WERI-Rb-1 (cell line): Measurements from ENCODE around the gene OR5K1.

ENCODE experiments used
- DNase-seq: peaks from one replicate; pipeline ENCODE4 v3.0.0-alpha.2; 2020
- H3K27ac ChIP-seq: fragments of 250-450 bp; sonication (Bioruptor Pico); 2 replicates; pipeline ENCODE4 v1.5.1; 2020; ENCODE audit warnings: mild to moderate bottlenecking, moderate library complexity
- H3K27me3 ChIP-seq: fragments of 250-450 bp; sonication (Bioruptor Pico); 2 replicates; pipeline ENCODE4 v1.5.1; 2021; ENCODE audit warnings: mild to moderate bottlenecking, low read depth, moderate library complexity; ENCODE audit not compliant: insufficient read depth, severe bottlenecking
- H3K36me3 ChIP-seq: fragments of 250-450 bp; sonication (Bioruptor Pico); 2 replicates; pipeline ENCODE4 v1.5.1; 2020; ENCODE audit warnings: mild to moderate bottlenecking, moderate library complexity
- H3K4me3 ChIP-seq: 2 replicates; pipeline ENCODE4 v1.5.1; 2011; ENCODE audit warnings: low read depth, mild to moderate bottlenecking, control low read depth, low read length
- H3K9me3 ChIP-seq: fragments of 250-450 bp; sonication (Bioruptor Pico); 2 replicates; pipeline ENCODE4 v1.5.1; 2021; ENCODE audit warnings: mild to moderate bottlenecking, moderate library complexity; ENCODE audit not compliant: severe bottlenecking
- TF ChIP-seq, protein P1 (sequence below): IDR thresholded peaks from 2 replicates; pipeline ENCODE4 v1.5.1; 2011; ENCODE audit warnings: low read depth, mild to moderate bottlenecking, control low read depth, inconsistent platforms, low read length

The OR5K1 gene

DNA sequence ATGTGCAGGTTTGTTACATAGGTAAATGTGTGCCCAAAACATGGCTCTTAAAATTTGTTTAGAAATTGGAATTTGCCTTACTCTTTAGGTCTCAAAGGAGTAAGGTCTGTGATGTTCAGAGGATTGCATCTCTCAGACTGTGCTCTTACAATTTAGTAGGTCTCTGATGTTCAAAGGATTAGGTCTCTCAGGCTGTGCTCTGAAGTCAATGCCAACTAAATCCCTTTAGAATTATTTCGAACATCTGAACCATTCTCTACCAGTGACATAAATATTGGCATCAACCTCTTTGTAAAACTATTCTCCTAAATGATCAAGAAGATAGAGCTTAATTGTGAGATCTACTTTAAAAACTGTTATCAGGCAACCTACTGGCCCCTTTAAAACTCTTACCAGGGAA, at the start of gene OR5K1:
Gene OR5K1, plus strand, starts transcription at position 301 of the 400 bp plus-strand sequence. CDS start 6,376 bp downstream, outside the sequence.
- Histone ChIP-seq H3K4me3 (no peak within 1 kb of the TSS), H3K27me3 (no peaks in the 10 kb centered on the region), H3K9me3 (peaks cover 2% of the 10 kb centered on the region), H3K36me3 (no peaks in the 10 kb centered on the region), H3K27ac (no peak within 1 kb of the TSS)
- TF ChIP-seq, protein P1, sequence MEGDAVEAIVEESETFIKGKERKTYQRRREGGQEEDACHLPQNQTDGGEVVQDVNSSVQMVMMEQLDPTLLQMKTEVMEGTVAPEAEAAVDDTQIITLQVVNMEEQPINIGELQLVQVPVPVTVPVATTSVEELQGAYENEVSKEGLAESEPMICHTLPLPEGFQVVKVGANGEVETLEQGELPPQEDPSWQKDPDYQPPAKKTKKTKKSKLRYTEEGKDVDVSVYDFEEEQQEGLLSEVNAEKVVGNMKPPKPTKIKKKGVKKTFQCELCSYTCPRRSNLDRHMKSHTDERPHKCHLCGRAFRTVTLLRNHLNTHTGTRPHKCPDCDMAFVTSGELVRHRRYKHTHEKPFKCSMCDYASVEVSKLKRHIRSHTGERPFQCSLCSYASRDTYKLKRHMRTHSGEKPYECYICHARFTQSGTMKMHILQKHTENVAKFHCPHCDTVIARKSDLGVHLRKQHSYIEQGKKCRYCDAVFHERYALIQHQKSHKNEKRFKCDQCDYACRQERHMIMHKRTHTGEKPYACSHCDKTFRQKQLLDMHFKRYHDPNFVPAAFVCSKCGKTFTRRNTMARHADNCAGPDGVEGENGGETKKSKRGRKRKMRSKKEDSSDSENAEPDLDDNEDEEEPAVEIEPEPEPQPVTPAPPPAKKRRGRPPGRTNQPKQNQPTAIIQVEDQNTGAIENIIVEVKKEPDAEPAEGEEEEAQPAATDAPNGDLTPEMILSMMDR = no peak
- no peak for DNase-seq

DNA sequence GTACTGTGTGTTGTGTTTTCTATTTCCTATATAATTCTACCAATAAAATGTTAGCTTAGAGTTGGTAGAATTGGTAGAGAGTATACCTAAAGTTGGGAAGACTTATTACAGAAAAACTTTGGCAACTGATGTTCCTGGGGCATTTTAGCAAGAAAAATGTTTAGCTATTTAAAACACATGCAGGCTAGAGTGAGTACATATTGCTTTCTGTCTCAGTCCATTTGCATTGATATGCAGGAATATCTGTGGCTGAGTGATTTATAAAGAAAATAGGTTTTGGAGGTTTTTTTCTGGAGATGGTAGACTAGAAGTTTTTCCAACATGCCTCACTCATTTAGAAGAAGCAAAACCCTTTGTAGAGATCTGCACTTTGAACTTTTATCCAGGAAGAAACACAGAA, 30.4 kb upstream of the OR5K1 start:
- no peaks in the 10 kb centered on the region for H3K9me3 ChIP-seq
- DNase-seq = no peak
- H3K36me3 ChIP-seq = no peaks in the 10 kb centered on the region
- H3K27me3 ChIP-seq = peaks cover 18% of the 10 kb centered on the region
- H3K27ac ChIP-seq = no peak overlapping the region
- TF ChIP-seq, protein P1 = no peak
- H3K4me3 ChIP-seq = no peak overlapping the region

DNA sequence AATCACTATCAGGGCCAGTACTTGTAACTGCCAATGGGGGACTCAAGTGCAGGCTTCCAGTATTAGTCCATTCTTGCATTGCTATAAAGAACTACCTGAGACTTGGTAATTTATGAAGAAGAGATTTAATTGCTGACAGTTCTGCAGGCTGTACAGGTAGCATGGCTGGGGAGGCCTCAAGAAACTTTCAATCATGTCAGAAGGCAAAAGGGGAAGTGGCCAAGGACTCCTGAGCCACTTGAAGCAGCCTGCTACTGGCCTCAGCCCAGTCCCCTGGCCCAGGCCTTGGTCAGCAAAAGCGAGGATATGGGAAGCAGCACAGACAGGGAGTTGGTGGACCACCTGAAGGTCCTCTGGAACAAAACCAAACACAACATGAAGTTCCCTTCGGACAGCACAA, 29.2 kb upstream of the OR5K1 start:
- Histone ChIP-seq H3K36me3 (no peaks in the 10 kb centered on the region), H3K4me3 (no peak overlapping the region), H3K27ac (no peak overlapping the region), H3K27me3 (peaks cover 21% of the 10 kb centered on the region), H3K9me3 (no peaks in the 10 kb centered on the region)
- no peak for DNase-seq
- TF ChIP-seq, protein P1 = no peak

DNA sequence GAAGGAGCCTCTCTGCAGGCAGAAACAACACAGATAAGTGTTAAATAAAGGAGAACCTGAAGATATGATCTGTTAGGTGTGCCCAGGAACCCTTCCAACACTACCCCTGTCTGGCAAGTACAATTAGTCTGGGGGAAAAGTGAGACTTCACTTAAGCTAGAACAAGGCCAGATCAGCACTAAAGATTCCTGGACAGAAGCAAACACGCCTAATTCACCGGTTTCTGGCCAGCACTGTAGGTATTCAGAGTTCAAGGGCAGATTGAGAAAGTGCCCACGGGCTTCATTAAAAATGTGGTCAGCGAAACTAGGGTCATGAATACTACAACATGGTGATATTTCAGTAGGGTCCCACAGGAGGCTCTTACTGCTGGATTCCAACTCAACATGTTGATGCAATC, 28.6 kb upstream of the OR5K1 start:
- Histone ChIP-seq H3K36me3 (no peaks in the 10 kb centered on the region), H3K9me3 (no peaks in the 10 kb centered on the region)
- TF ChIP-seq, protein P1 = no peak

GRCh38 chr3:98440283-98440682, 22.7 kb upstream of the OR5K1 start:
- no peak for DNase-seq
- peaks cover 19% of the 10 kb centered on the region for H3K27me3 ChIP-seq
- no peaks in the 10 kb centered on the region for H3K36me3 ChIP-seq
- TF ChIP-seq, protein P1 = no peak
- H3K27ac ChIP-seq = no peak overlapping the region
- no peaks in the 10 kb centered on the region for H3K9me3 ChIP-seq
- no peak overlapping the region for H3K4me3 ChIP-seq

More for the DNA sequence above, 28.6 kb upstream of the OR5K1 start:
- DNase-seq = no peak
- peaks cover 21% of the 10 kb centered on the region for H3K27me3 ChIP-seq
- no peak overlapping the region for H3K27ac ChIP-seq
- no peak overlapping the region for H3K4me3 ChIP-seq

DNA sequence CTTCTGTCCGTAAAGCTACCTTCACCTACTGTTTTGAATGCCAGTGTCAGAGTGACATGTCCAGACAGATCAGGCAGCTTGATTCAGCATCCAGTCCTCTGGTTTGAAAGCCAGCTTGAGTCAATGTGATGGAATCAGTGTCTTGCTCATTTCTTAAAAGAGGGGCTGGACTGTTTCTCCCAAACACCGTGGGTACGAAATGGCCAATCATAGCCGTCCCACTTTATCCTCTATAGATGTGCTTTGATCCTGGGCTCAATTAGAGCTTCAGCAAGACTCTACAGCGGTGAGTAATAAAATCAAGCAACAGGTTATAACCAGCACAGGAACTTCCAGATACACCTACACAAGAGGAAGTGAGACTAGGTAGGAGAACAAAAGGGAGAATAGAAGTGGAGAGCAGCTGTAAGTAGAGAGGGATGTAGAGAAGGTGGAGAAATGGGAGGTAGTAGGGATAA, 17.0 kb upstream of the OR5K1 start:
- H3K27ac ChIP-seq = no peak overlapping the region
- H3K9me3 ChIP-seq = no peaks in the 10 kb centered on the region
- TF ChIP-seq, protein P1 = no peak
- DNase-seq = no peak
- H3K27me3 ChIP-seq = peaks cover 12% of the 10 kb centered on the region
- no peaks in the 10 kb centered on the region for H3K36me3 ChIP-seq
- no peak overlapping the region for H3K4me3 ChIP-seq
